Measurements from ENCODE around the gene LAMTOR1.

The LAMTOR1 gene

DNA sequence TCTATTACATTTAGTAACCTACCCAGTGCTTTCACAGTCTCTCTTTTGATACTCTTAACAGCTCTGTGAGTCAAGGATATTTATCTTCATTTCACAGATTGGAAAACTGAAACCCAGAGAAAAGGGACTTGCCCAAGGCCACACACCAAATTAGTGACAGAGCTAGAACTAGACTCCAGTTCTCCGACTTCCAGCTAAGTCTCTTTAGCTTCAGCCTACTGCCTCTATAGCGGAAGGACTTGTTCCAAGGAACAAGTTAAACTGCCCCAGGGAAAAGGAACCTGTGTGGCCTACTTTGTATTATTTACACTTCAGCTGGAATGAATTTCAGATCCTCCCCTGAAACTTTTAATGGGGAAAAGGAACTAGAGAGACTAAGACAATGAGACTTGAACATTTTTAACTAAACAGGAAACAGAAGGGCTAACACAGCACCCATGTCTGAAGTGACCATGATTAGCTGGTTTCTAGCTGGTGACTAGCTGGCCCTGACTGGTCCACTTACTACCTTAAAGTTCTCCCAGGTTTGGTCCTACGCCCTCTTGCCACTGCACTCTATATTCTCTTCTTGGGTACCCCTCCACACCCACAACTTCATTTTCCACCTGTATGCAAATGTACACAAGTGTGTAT, 21.2 kb downstream of the LAMTOR1 start:
- DNase-seq (ENCODE audit: low read depth in 2 of 2) = no peak

GRCh38 chr11:72081184-72081644, 21.9 kb downstream of the LAMTOR1 start:
- no peak for DNase-seq (ENCODE audit: low read depth in 2 of 2)

DNA sequence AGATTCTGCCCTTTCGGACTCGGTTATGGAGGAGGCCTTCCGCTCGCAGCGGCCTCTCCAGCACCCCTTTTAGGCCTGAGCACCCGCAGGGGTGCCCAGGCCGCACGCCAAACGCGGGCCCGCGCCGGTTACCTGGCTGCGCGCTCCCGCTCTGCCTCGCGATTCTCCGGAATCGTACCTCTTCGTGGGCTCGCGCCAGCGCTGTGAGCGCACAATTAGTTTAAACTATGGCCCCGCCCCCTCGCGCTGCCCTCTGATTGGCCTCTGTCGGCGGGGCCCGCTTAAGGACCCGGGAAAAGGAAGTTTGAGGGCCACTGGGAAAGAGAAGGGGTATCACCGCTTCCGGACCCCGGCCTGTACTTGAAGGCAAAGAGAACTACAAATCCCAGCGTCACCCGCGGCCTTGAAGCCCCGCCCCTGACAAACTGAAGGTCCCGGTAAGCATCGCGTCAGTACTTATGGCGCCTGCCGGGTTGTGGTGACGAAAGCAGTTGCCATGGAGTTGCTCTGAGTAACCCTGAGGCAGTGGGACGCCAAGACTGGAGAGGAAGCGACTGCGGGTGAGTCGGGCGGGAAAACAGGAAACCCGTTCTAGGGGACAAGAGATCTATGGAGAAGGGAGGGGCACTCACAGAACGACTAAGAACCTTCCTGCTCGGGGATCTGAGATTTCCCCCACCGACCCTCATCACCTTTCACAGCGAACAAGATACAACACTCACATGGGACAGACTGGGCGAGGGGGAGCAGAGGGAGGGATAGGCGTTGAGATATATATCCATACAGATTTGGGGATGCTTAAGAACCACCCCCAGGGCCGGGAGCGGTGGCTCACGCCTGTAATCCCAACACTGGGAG, 22.5 kb downstream of the LAMTOR1 start, which contains the start of the genes LRRC51 and NUMA1:
Gene LRRC51 (plus strand): TSS at position 525 of the 858 bp plus-strand sequence. CDS start 8,234 bp downstream, outside the sequence.
Gene NUMA1 (minus strand): TSS at position 217 of the 858 bp plus-strand sequence. CDS start 44,599 bp downstream, outside the sequence.
- peak; percentile 96 to 97 for DNase-seq (ENCODE audit: low read depth in 2 of 2)

DNA sequence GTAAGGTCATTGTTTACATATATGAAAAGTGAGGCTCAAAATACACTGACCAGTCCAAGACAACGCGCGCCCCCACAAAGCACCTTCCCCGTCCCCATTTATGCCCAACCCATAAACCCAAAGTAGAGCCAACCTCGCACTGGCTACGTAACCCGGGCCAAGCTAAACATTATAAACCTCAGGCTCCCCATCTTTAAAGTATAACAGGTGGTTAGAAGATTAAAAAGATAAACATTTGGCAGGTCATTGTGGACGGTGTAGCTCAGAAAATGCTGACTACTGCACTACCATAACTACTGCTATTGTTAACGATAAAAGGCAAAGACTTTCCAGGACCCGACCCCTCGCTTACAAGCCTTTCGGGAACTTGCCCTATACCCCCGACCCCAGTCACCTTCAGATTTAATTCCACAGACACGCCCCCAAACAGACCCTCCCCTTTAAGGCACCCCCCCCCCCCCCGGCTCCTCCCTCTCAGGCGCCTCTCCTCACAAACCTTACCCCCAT, 23.2 kb downstream of the LAMTOR1 start:
- no peak for DNase-seq (ENCODE audit: low read depth in 2 of 2)

- DNase-seq (ENCODE audit: low read depth in 2 of 2) = no peak
Measured at GRCh38 chr11:72078477-72078876, 24.6 kb downstream of the LAMTOR1 start.

GRCh38 chr11:72075756-72076155, 27.3 kb downstream of the LAMTOR1 start:
- no peak for DNase-seq (ENCODE audit: low read depth in 2 of 2)

GRCh38 chr11:72075109-72075508, 28.0 kb downstream of the LAMTOR1 start:
- DNase-seq (ENCODE audit: low read depth in 2 of 2) = no peak

DNA sequence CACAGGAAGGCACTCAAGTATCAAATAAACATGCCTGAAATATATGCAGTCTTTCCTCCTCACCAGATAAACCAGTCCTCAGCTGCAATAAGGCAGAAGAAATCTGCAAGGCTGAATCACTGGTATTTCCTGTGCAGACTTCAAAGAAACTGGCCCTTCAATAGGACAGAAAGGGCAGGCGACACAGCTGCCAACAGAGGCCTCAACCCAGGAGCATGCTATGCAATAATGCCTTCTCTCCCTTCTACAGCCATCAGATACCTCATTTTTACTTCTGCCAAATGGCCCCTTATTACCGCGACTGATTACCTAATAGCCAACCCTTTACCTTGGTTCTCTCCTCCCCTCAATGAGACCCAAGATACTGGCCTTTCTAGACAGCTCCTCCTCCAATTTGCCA, 30.7 kb downstream of the LAMTOR1 start:
- DNase-seq (ENCODE audit: low read depth in 2 of 2) = no peak

GRCh38 chr11:72070491-72070890, 32.6 kb downstream of the LAMTOR1 start:
- DNase-seq (ENCODE audit: low read depth in 2 of 2) = no peak

GRCh38 chr11:72069787-72070251, 33.3 kb downstream of the LAMTOR1 start:
- no peak for DNase-seq (ENCODE audit: low read depth in 2 of 2)

DNA sequence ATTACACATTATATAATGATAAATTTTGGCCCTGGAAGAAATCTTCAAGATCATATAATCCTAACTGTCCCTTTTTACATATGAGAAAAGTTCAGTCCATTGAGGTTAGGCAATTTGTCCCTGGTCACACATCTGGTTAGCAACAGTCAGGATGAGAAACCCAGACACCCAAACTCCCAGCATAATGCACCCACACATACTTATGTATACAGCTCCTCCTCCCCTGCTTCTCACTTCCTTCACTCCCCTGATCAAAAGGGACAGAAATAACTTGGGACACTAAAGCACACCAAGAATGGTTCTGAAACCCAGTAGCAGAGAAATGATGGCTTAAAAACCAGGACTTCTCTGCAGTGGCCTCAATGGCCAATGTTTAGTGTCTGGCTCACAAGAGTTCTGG, 33.9 kb downstream of the LAMTOR1 start:
- DNase-seq (ENCODE audit: low read depth in 2 of 2) = no peak

- DNase-seq (ENCODE audit: low read depth in 2 of 2) = no peak
Measured at GRCh38 chr11:72067676-72068075, 35.4 kb downstream of the LAMTOR1 start.

DNA sequence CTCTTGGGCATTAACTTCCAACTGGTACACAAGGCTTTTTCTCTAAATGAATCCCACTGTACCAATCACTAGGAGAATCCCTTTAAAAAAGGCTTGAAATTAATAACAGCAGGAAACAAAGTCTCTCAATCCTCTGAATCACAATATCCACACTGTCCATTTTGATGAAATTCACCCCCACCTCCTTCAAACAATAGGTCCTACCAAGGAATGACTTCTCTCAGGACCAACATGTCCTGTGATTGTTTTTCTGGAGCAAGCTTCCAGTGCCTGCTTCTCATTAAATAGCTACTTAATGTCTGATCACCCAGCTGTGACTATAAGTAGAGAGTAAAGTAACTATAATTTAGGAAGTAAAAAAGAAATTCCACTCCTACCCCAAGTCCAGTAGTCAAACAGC, 35.8 kb downstream of the LAMTOR1 start:
- DNase-seq (ENCODE audit: low read depth in 2 of 2) = no peak

DNA sequence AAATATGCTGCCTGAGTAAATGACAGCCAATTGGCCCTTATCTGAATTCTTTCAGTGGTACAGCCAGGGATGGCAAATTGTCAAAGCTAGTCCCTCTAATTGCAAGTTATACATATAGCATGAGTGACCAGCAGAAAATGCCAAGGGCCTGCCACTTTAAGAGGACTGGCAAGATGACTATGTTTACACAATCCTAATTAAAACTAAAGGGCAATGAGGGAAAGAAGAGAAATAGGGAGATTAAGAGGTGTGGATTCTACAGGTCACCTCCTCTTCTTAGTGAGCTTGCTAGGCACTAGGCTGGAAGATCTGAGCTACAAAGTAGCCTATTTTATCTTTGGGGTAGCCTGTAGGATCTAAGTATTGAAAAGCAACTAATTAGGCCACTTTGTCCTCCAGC, 36.2 kb downstream of the LAMTOR1 start:
- no peak for DNase-seq (ENCODE audit: low read depth in 2 of 2)

DNA sequence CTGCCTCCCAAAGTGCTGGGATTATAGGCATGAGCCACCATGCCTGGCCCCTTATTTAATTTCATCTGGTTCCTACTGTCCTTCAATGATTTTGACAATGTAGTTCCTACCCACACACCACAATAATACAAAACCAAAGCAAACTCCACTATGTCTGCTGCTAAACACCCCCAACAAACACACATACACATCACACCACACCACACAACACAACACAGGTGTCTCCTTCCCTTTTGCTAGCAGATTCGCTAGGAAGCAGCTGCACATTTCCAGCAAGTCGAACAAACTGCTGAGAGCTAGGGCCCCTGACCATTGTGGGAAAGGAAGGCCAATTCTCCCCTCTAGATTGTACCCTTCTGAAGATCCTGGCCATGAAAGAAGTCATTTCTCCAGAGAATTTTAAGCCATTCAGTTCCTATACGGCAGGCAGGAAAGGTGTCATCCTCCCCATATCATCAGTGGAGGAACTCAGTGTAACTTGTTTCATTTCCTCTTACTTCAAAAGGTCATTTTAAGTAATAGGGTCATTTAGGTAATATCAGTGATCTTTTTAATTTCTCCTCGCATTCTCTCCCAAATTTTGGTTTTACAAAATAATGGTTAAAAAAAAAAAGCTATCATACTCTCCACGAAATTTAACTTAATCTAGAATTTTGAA, 41.2 kb downstream of the LAMTOR1 start:
- DNase-seq (ENCODE audit: low read depth in 2 of 2) = no peak

DNA sequence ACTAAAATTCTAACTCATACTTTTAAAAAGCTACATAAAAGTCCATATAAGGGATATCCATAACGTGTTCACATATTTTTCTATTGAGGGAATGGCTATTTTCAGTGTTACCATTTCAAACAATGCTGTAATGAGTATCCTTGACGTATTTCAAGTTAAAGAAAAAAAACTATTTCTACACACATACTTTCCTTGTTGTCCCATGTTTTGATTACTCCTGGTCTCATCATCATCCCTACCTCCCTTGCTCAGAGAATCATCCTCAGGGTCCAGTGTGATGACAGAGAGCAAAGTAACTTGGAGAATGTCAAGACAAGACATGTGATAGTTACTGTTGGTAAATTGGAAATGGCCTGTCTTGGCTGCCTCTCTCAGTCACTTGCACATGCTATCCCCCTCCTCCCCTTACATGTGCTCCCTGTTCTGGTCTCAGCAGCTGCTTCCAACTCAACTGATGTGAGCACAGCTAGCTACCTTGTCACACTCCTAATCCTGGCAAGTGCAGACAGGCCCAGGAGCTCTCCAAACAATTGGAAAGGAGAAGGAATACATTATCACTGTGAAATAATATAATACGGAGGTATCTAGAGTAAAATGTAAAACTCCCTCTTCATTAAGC, 44.6 kb downstream of the LAMTOR1 start:
- DNase-seq (ENCODE audit: low read depth in 2 of 2) = no peak

DNA sequence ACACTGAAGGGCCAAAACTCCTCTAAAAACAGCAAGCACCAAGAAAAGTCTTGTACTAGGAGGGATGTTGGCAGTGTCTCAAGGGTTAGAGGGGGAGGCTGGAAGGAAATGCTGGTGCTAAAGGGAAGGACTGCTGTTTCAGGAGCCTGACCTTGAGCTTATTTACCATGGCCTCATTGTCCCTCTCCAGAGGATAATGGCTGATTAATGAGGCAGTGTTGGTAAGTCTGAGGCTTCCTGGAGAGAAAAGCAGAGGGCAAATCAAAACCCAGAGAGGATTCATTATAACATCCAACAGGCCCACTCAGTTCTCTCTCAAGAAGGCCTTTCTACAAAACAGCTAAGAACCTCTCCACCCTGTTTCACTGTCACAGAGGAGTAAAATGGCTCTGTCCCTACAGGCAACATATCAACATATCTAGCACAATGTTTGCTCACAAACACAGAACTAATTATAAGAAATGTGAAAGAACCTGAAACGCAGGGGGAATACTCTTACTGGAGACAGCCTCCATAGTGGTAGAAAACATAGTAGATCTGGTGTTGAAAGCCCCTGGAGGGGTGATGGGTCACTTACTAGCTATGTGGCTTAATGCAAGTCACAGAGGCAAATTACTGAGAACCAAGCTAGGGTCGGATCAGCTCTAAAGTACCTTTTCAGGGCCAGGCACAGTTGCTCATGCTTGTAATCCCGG, 54.2 kb downstream of the LAMTOR1 start:
- DNase-seq (ENCODE audit: low read depth in 2 of 2) = no peak
